GM19324 (cell line): ENCODE measurements around the gene MPHOSPH9.

Source experiments
- ATAC-seq: cut with Tn5 transposase; IDR thresholded peaks from one replicate; pipeline ENCODE4 v1.9.1; 2021; ENCODE audit warnings: mild to moderate bottlenecking, moderate library complexity; ENCODE audit not compliant: unreplicated experiment, low FRiP score

MPHOSPH9 gene

GRCh38 chr12:123132951-123133619 is 99.9 kb downstream of the MPHOSPH9 start:
- ATAC-seq = no peak

DNA sequence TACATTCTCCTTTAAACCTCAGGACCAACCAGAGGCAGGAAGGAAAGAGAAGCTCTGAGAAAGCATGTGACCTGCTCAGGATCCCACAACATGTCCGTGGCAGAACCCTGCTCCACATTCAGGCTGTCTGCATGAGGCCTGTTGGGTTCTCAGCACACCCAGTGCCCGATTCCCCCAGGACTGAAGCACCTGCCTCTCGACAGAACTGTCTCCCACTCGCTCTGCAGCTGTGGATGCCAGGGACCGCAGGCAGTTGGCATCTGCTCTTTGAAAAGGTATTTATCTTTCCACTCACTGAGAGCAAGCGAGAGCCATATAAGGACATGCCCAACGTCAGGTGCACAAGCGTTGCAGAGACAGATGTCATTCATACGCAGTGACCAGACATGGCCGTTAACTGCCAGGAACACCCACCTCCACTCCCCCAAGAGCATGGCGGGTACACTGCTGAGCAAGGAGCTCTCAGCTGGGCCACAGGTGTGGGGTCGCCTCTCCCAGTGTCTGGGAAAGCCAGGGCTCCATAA is 101.0 kb downstream of the MPHOSPH9 start:
- no peak for ATAC-seq

DNA sequence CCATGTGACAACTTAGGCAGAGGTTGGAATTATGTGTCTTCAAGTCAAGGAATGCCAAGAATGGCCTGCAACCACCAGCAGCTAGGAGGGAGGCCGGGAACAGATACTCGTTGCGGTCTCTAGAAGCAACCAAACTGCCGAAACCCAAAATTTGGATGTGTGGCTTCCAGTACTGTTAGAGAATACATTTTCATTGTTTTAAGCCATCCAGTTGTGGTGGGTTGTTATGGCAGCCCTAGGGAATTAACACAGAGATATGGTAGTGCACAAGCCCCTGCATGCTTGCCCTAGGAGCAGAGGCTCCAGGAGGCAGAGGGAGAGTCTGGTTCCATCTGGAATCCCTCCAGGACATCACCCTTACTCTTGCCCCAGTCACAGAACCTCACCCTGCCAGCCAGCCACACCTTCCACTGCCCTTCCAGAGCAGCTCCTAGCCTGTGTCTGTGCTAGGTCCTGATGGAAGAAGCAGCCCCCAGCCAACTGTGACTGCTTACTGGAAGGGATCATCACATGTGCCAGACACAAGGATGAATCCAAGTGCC is 101.6 kb downstream of the MPHOSPH9 start:
- no peak for ATAC-seq

DNA sequence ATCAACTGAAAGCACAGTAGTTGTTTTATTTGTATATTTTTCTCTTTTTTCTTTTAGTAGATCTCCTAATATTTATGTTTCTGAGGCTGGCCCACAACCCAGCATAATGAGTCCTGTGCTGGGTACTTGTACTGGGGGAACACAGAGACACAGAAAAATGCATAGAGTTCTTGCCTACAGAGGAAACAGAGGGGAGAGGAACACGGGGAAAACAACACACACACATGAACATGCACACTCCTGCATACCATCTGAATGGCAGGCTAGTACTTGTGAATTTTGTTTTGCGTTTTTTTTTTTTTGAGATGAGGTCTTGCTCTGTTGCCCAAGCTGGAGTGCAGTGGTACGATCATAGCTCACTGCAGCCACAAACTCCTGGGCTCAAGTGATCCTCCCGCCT is 103.3 kb downstream of the MPHOSPH9 start:
- ATAC-seq = no peak

GRCh38 chr12:123127182-123127495 is 105.8 kb downstream of the MPHOSPH9 start:
- no peak for ATAC-seq

DNA sequence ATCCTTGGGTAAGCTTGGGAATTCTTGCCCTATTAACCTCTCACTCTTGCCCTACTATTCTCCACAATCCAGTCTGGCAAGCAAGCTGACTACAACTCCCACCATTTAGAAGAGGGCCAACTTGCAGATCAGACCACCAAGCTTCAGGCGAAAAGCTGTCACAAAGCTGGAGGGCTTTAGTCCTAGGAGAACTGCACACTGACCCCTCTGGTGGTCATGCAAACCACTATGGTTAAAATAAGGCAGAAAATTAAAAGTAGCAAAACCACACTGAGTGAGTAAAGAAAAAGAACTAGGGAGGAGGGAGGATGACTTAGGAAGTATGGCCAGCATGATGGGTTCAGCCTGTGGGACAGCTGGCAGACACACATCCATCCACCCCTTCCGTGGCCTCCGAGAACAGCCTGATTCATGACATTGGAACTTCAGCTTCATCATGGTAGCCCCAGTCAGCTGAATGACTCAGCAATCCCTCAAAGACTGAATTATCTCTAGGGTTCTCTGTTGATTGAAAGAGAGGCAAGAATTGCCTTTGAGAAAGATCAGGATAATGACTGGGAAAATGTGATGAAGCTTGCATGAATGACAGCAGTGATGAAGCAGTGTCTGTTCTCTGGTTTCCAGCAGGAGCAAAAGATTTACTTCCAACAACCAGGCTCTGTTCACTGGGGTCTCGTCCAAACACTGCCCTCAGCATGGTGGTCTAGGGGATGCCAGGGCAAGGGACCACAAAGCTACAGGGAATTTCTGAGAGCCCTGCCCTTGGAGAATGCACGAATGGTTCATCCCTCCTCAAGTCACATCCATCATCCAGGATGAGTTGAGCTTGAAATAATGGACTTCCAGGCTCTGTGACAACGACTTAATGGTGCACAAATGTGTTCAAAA is 106.4 kb downstream of the MPHOSPH9 start:
- ATAC-seq = no peak

DNA sequence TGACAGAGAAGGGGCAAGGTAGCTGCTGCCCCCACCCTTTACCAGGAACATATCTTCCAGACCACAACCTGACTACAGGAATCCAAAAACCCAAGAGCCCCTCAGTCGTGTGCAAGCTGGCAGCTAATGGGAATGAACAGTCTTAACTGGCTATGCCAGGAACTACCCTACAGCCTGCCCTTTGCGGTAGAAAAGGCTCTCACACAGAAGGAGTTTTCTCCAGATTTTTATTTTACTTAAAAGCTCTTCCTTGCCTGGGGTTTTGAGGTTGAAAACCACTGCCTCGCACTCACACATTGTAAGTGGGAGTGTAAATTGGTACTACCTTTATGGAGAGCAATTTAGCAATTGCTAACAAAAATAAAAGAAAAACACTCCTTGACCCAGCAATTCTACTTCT is 110.3 kb downstream of the MPHOSPH9 start:
- no peak for ATAC-seq

DNA sequence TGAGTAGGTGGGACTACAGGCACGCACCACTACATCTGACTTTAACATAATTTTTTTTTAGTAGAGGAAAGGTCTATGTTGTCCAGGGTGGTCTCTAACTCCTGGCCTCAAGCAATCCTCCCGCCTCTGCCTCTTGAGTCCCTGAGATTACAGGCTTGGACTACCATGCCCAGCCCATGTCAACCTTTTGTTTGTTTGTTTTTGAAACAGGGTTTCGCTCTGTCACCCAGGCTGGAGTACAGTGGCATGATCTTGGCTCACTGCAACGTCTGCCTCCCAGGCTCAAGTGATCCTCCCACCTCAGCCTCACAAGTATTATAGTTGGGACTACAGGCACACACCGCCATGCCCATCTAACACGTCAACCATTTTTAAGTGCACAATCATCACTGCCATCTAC is 111.3 kb downstream of the MPHOSPH9 start:
- no peak for ATAC-seq

DNA sequence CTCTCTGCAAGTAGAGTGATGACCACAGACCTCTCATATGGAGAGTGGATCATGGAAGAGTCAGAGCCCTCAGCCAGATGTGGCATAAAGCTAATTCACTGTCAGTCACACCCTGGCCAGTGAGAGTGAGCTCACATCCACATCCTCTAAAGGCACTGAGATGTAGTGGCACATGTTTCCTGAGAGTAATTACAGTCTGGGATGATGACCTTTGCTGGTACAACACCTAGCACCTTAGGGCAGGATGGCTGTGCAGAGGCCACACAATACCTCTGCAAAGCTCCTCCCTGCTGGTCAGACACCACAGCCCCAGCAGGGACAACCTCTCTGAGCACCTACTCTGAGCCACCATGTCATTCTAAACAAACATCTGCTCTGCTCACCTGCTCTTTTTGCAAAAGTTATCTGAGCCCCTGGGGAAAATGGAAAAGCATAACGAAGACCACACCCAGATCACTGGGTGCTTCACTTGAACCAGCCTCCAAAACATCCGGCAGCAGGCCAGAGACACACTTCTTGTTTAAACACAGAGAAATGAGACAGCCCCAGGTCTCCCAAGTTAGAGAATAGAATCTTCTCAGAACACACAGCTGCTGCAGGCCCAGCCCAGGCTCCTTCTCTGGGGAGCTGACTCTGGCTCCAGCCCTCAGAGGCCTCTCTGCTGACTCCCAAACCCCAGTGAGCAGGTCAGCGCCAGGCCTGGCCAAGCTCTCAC is 112.3 kb downstream of the MPHOSPH9 start:
- no peak for ATAC-seq

GRCh38 chr12:123119808-123120207 is 113.1 kb downstream of the MPHOSPH9 start:
- ATAC-seq = peak; percentile 65

DNA sequence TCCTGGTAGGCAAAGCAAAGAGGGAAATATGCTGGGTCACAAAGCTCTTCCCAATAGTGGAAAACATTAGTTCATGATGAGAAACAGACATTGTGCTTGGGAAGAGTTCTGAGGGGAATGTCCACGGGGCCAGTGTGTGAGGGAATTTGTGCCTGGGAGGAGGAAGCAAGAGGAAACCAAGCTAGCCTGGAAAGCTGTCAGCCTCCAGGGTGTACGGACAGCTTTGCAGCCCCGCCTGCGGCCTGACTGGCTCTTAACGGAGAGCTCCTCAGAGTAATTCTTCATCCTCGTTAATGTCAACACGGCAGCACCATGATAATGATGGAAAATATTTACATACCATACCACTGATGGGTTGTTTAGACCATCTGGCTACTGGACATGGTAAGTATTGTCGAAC is 114.4 kb downstream of the MPHOSPH9 start:
- ATAC-seq = no peak

- ATAC-seq = no peak
Observed at GRCh38 chr12:123115409-123116121, 117.4 kb downstream of the MPHOSPH9 start.

DNA sequence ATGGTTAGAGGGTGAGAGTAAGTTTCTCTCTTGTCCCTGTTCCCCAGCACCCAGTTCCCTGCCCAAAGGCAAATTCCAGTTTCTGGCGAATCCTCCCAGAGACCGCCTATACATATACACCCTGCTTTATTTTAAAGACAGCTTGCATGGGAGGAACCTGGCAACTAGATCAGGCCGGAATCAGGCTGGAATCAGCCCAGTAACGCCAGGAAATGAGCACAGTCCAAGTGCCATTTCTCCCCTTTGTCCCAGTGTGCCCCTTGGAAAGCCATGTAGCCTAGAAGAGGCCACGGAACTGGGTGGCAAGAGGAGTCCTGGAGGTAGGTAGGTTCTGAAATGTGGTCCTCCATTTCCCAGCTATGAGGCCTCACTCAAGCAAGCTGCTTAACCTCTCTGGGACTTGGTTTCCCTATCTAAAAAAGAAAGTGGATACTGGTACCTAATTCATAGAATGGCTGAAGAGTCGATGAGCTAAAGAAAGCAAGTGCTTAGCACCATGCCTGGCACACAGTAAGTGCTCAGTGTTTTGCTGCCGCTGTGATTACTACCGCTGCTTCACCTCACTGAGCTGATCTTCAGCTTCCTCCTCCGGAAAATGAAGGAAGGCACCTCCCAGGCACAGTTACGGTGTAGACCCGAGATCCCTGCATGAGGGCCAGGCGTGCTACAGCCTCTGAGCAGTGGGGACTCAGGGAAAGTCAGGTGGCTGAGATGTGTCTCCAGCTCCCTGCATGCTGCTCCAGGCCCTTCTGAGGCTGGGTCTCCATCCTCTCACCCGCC is 118.4 kb downstream of the MPHOSPH9 start:
- ATAC-seq = no peak

DNA sequence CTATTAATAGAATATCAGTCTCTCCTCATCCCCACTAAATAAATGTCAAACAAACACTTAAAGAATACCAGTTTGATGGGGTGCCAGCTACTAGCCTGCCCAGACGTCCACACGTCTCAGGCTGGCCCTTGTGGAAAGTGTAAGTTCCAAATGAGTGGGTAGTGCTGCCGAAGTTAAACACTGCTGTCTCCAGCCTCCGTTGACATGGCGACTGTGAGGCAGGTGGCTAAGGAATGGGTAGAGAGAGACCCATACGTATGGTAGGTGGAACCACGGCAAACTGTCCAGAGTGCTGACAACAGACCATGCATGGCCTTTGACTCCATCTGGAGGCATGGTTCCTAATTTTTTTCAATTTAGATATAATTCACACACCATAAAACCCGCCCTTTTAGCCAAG is 119.9 kb downstream of the MPHOSPH9 start:
- no peak for ATAC-seq

GRCh38 chr12:123111498-123112165 is 121.3 kb downstream of the MPHOSPH9 start:
- no peak for ATAC-seq

- no peak for ATAC-seq
Observed at GRCh38 chr12:123109319-123109772, 123.6 kb downstream of the MPHOSPH9 start.

- ATAC-seq = no peak
Observed at GRCh38 chr12:123108682-123109066, 124.3 kb downstream of the MPHOSPH9 start.

- ATAC-seq = no peak
Observed at GRCh38 chr12:123107926-123108681, 124.8 kb downstream of the MPHOSPH9 start.
